PFSK-1 (cell line): Measurements from ENCODE around the gene RABGEF1.

Source experiments
- FOXP2 ChIP-seq: optimal IDR thresholded peaks from 2 replicates; pipeline ENCODE3; 2011; ENCODE audit warnings: borderline replicate concordance, control low read depth, inconsistent platforms; ENCODE audit not compliant: insufficient read depth; ENCODE audit errors: extremely low read length, extremely low read depth
- POLR2AphosphoS5 ChIP-seq: IDR thresholded peaks from 2 replicates; pipeline ENCODE4 v1.6.1; 2012; ENCODE audit warnings: low read depth, mild to moderate bottlenecking, control low read depth, low read length, moderate library complexity
- SIN3A ChIP-seq: IDR thresholded peaks from 2 replicates; pipeline ENCODE4 v1.6.1; 2012; ENCODE audit warnings: mild to moderate bottlenecking, low read length, moderate library complexity, borderline replicate concordance; ENCODE audit not compliant: insufficient read depth
- TAF1 ChIP-seq: IDR thresholded peaks from 2 replicates; pipeline ENCODE4 v1.6.1; 2012; ENCODE audit warnings: low read length, control low read depth, borderline replicate concordance; ENCODE audit not compliant: insufficient read depth
- TF ChIP-seq, protein P1 (sequence below), 2 experiments: IDR thresholded peaks; 2 replicates each; pipeline versions ENCODE4 v1.6.1 to v1.8.0; 2011 to 2012; ENCODE audit warnings: low read depth in 2 of 2, low read length in 2 of 2, control low read depth in 1 of 2, inconsistent platforms in 1 of 2, mild to moderate bottlenecking in 1 of 2, moderate library complexity in 1 of 2; ENCODE audit not compliant: insufficient read depth in 1 of 2

DNA sequence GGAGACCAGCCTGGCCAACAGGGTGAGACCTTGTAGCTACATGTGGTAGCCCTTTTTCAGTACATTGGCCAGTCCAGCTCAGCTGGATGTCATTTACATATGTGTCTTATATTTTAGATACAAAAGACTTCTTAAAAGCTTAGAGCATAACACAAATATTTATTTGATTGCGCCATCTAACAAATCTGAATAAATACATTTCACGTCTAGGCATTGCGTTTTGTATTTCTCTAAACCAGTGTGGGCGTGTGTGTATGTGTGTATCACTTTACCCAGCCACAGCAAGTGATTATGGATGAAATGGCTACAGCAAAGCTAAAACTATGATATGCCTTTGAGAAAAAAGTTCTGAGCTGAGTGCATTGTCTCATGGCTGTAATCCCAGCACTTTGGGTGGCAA, 14.0 kb downstream of the RABGEF1 start:
- no peak for TF ChIP-seq POLR2AphosphoS5
- TF ChIP-seq, protein P1, sequence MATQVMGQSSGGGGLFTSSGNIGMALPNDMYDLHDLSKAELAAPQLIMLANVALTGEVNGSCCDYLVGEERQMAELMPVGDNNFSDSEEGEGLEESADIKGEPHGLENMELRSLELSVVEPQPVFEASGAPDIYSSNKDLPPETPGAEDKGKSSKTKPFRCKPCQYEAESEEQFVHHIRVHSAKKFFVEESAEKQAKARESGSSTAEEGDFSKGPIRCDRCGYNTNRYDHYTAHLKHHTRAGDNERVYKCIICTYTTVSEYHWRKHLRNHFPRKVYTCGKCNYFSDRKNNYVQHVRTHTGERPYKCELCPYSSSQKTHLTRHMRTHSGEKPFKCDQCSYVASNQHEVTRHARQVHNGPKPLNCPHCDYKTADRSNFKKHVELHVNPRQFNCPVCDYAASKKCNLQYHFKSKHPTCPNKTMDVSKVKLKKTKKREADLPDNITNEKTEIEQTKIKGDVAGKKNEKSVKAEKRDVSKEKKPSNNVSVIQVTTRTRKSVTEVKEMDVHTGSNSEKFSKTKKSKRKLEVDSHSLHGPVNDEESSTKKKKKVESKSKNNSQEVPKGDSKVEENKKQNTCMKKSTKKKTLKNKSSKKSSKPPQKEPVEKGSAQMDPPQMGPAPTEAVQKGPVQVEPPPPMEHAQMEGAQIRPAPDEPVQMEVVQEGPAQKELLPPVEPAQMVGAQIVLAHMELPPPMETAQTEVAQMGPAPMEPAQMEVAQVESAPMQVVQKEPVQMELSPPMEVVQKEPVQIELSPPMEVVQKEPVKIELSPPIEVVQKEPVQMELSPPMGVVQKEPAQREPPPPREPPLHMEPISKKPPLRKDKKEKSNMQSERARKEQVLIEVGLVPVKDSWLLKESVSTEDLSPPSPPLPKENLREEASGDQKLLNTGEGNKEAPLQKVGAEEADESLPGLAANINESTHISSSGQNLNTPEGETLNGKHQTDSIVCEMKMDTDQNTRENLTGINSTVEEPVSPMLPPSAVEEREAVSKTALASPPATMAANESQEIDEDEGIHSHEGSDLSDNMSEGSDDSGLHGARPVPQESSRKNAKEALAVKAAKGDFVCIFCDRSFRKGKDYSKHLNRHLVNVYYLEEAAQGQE (IDR thresholded peaks at IDR 0.05; ENCODE audit: insufficient read depth in 1 of 2, low read depth in 2 of 2, low read length in 2 of 2): no peak
- TF ChIP-seq TAF1: no peak
- no peak for TF ChIP-seq SIN3A
- no peak for TF ChIP-seq FOXP2
